Stimulated activated CD4-positive, alpha-beta T cell treated with anti-CD3 and anti-CD28 coated beads, Interleukin-12 subunit alpha, Interleukin-12 subunit beta, amount 100 ng/mL, for 24 hours (primary cell): ENCODE data around the gene LRRC8E.
"Not testable (repeated sequence)": the region's sequence is repeated elsewhere in the genome, so short reads cannot be mapped to it uniquely, and the experiment has no call there.

ENCODE experiments used
- DNase-seq, 2 experiments: peaks; one replicate each; pipeline ENCODE4 v3.0.0-alpha.2; 2020; ENCODE audit warnings: low read depth in 2 of 2

The LRRC8E gene

GRCh38 chr19:7920519-7921301 lies 32.4 kb downstream of the LRRC8E start:
- peak; percentile 98 to 100 for DNase-seq

GRCh38 chr19:7921302-7921966 lies 33.1 kb downstream of the LRRC8E start:
- DNase-seq, result no peak

- no peak for DNase-seq
These were observed 33.9 kb downstream of the LRRC8E start for GRCh38 chr19:7921967-7922835.

GRCh38 chr19:7922836-7923195 lies 34.5 kb downstream of the LRRC8E start:
- DNase-seq, result no peak

GRCh38 chr19:7923295-7924191 lies 35.2 kb downstream of the LRRC8E start:
- no peak for DNase-seq

GRCh38 chr19:7924241-7924640 lies 35.9 kb downstream of the LRRC8E start:
- no peak for DNase-seq

GRCh38 chr19:7924651-7925170 lies 36.4 kb downstream of the LRRC8E start:
- no peak for DNase-seq

- peak; percentile 56 to 74 for DNase-seq
These were observed 37.0 kb downstream of the LRRC8E start for GRCh38 chr19:7925171-7925851.

GRCh38 chr19:7926021-7926726 lies 37.9 kb downstream of the LRRC8E start, which contains the start of gene CTXN1:
TSS of gene CTXN1 (minus strand) at chr19:7926135. CDS start at chr19:7925538, 597 bp downstream.
- peak; percentile 60 to 72 for DNase-seq

- no peak for DNase-seq
These were observed 38.7 kb downstream of the LRRC8E start for GRCh38 chr19:7926727-7927604.

GRCh38 chr19:7927605-7928333 lies 39.5 kb downstream of the LRRC8E start:
- no peak for DNase-seq

- no peak for DNase-seq
These were observed 40.0 kb downstream of the LRRC8E start for GRCh38 chr19:7928334-7928706.

GRCh38 chr19:7928741-7929701 lies 40.7 kb downstream of the LRRC8E start:
- DNase-seq, result peak in 1 of 2 experiments; percentile 48

- not testable (repeated sequence) for DNase-seq
These were observed 41.7 kb downstream of the LRRC8E start for GRCh38 chr19:7930030-7930429.

GRCh38 chr19:7930765-7931164 lies 42.5 kb downstream of the LRRC8E start:
- no peak for DNase-seq

GRCh38 chr19:7931221-7932061 lies 43.1 kb downstream of the LRRC8E start:
- DNase-seq, result no peak
